ENCODE measurements around the gene CAB39L. TPM values are rescaled to one million over a fixed set of nuclear protein-coding genes. Genes with fewer than 3 reads are reported as not detected.

CAB39L gene
- total RNA-seq, 4 donors from 2014 or later: 75.4 to 119 (median 81.8) TPM

DNA sequence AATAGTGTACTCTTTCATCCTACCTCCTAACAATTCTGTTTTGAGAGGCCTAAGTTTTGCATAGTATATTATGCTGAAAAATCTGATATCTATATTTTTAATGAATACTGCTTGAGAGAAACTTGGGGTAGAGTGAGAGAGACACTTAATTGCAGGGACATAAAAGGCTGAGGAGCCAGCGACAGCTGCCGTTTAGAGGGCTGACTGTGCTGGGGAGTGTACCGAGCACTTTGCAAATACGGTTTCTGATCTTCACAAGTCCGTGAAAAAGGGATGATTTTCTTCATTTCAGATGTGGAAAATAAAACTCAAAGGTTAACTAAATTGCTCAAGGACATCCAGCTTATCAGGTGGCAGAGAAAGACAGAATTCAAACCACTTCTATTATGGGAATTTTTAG is 97.4 kb downstream of the CAB39L start:
- H3K27me3 ChIP-seq: no peaks in the 10 kb centered on the region
- WGBS: 87% methylated on average over 5 of the region's 5 CpGs
- peaks cover 7 to 40% (median 11%) of the 10 kb centered on the region in 4 donors for H3K36me3 ChIP-seq
- H3K4me3 ChIP-seq: no peak overlapping the region
- peaks cover 0 to 3% (median 0%) of the 10 kb centered on the region in 4 donors for H3K4me1 ChIP-seq
- intact Hi-C loops (cut with DNase I): no loop called here
- no peak overlapping the region for H3K27ac ChIP-seq (replicated peaks in 1 of 4)
- DNase-seq (ENCODE audit: extremely low spot score): no peak
- TF ChIP-seq, protein P1, sequence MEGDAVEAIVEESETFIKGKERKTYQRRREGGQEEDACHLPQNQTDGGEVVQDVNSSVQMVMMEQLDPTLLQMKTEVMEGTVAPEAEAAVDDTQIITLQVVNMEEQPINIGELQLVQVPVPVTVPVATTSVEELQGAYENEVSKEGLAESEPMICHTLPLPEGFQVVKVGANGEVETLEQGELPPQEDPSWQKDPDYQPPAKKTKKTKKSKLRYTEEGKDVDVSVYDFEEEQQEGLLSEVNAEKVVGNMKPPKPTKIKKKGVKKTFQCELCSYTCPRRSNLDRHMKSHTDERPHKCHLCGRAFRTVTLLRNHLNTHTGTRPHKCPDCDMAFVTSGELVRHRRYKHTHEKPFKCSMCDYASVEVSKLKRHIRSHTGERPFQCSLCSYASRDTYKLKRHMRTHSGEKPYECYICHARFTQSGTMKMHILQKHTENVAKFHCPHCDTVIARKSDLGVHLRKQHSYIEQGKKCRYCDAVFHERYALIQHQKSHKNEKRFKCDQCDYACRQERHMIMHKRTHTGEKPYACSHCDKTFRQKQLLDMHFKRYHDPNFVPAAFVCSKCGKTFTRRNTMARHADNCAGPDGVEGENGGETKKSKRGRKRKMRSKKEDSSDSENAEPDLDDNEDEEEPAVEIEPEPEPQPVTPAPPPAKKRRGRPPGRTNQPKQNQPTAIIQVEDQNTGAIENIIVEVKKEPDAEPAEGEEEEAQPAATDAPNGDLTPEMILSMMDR (IDR thresholded peaks at IDR 0.05): no peak
- TF ChIP-seq POLR2AphosphoS5 (IDR thresholded peaks at IDR 0.05) (no peak), EP300 (IDR thresholded peaks at IDR 0.05) (no peak), POLR2A (IDR thresholded peaks at IDR 0.05; ENCODE audit: low read depth) (no peak)
- no peaks in the 10 kb centered on the region for H3K9me3 ChIP-seq

DNA sequence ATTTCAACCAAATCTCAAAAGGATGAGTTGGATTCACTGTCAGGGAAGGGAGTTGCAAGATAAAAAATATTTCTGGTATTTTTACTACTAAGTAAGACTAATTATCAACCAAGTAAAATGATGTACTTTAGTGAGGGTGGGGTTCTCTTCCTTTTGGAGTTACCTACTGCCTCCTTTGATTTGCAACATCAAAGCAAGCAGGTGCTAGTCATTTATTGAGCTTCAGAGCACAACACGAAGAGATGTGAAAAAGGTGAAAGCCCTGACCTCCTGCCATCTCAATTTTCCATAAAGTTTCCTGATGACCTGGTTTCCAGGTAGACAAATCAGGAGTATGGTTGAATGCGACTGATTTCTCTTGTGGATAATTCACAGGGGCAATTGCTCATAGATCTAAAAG is 100.1 kb downstream of the CAB39L start:
- peaks cover 0 to 52% (median 8%) of the 10 kb centered on the region in 4 donors for H3K36me3 ChIP-seq
- TF ChIP-seq POLR2A (IDR thresholded peaks at IDR 0.05; ENCODE audit: low read depth): no peak
- TF ChIP-seq POLR2AphosphoS5 (IDR thresholded peaks at IDR 0.05): no peak
- TF ChIP-seq, protein P1 (IDR thresholded peaks at IDR 0.05): no peak
- TF ChIP-seq EP300 (IDR thresholded peaks at IDR 0.05): no peak
- H3K27me3 ChIP-seq: no peaks in the 10 kb centered on the region
- no peaks in the 10 kb centered on the region for H3K9me3 ChIP-seq
- WGBS: 52% methylated on average over 2 of the region's 2 CpGs
- DNase-seq (ENCODE audit: extremely low spot score): no peak
- peaks cover 0 to 3% (median 0%) of the 10 kb centered on the region in 4 donors for H3K4me1 ChIP-seq
- H3K4me3 ChIP-seq: no peak overlapping the region
- intact Hi-C loops (cut with DNase I): no loop called here
- no peak overlapping the region for H3K27ac ChIP-seq (replicated peaks in 1 of 4)

DNA sequence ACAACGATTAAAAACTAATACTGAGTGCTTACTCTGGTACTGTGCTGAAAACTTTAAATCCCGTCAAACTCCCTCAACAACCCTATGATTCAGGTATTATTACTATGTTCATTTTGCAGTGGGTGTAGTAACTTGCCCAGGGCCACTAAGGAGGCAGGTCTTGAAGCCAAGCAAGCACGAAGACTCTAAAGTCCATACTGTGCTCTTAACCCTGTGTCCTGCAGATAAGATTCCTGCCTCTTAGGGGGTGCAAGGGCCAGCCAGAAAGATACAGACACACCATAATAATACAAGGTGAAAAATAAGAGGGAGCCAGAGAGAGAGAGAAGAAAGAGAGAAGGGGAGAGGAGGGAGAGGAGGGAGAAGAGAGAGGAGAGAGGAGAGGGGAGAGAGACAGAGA is 100.6 kb downstream of the CAB39L start:
- H3K27me3 ChIP-seq: no peaks in the 10 kb centered on the region
- no peak for DNase-seq (ENCODE audit: extremely low spot score)
- no peak for TF ChIP-seq EP300 (IDR thresholded peaks at IDR 0.05)
- TF ChIP-seq POLR2AphosphoS5 (IDR thresholded peaks at IDR 0.05): no peak
- TF ChIP-seq, protein P1 (IDR thresholded peaks at IDR 0.05): no peak
- TF ChIP-seq POLR2A (IDR thresholded peaks at IDR 0.05; ENCODE audit: low read depth): no peak
- H3K27ac ChIP-seq (replicated peaks in 1 of 4): no peak overlapping the region
- 90% methylated on average over 3 of the region's 3 CpGs for WGBS
- no peaks in the 10 kb centered on the region for H3K9me3 ChIP-seq
- intact Hi-C loops (cut with DNase I): no loop called here
- H3K4me1 ChIP-seq: peaks cover 0 to 3% (median 0%) of the 10 kb centered on the region in 4 donors
- H3K36me3 ChIP-seq: peaks cover 0 to 51% (median 10%) of the 10 kb centered on the region in 4 donors
- no peak overlapping the region for H3K4me3 ChIP-seq

DNA sequence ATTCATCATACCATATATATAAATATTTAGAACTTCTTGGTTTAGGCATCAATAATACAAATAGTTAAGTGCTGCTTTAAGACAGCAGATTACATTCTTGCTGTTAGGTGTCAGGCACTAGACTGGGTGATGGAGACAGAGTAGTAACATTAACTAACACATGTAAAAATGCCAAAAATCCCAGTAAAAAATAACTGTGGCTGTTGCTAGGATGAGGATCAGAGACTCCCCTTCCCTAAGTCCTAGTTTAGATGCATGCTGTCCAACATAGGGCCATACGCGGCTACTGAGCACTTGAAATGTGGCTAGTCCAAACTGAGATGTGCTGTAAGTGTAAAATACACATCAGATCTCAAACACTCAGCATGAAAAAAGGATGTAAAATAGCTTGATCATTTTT is 101.4 kb downstream of the CAB39L start:
- no peak overlapping the region for H3K27ac ChIP-seq (replicated peaks in 1 of 4)
- 90% methylated on average over 2 of the region's 2 CpGs for WGBS
- no peak for DNase-seq (ENCODE audit: extremely low spot score)
- H3K27me3 ChIP-seq: no peaks in the 10 kb centered on the region
- TF ChIP-seq EP300 (IDR thresholded peaks at IDR 0.05) (no peak), POLR2A (IDR thresholded peaks at IDR 0.05; ENCODE audit: low read depth) (no peak), POLR2AphosphoS5 (IDR thresholded peaks at IDR 0.05) (no peak)
- TF ChIP-seq, protein P1 (IDR thresholded peaks at IDR 0.05): no peak
- no peak overlapping the region for H3K4me3 ChIP-seq
- intact Hi-C loops (cut with DNase I): no loop called here
- H3K36me3 ChIP-seq: peaks cover 0 to 43% (median 10%) of the 10 kb centered on the region in 4 donors
- H3K4me1 ChIP-seq: peaks cover 0 to 3% (median 0%) of the 10 kb centered on the region in 4 donors
- H3K9me3 ChIP-seq: no peaks in the 10 kb centered on the region

DNA sequence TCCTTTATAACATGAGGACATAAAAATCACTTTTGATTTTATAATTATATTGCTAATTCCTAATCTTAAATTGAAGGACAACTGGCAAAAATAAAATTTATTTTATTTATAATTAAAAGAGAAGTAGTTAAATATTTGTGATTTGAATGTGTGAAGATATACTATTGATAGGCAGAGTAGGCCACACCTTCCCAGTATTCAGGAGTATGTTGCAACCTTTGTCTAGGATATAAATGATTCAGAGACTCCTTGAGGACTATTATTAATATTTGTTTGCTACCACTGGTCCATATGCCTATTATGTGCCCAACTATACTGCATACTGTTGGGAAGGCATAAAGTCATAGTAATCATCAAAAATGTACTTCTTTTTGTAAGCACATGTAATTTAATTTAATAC is 101.9 kb downstream of the CAB39L start:
- intact Hi-C loops (cut with DNase I): no loop called here
- Histone ChIP-seq H3K36me3 (peaks cover 0 to 47% (median 10%) of the 10 kb centered on the region in 4 donors), H3K9me3 (no peaks in the 10 kb centered on the region), H3K27ac (replicated peaks in 1 of 4) (no peak overlapping the region), H3K27me3 (no peaks in the 10 kb centered on the region), H3K4me3 (no peak overlapping the region), H3K4me1 (peaks cover 0 to 3% (median 0%) of the 10 kb centered on the region in 4 donors)
- no peak for TF ChIP-seq EP300 (IDR thresholded peaks at IDR 0.05)
- TF ChIP-seq POLR2A (IDR thresholded peaks at IDR 0.05; ENCODE audit: low read depth): no peak
- TF ChIP-seq, protein P1 (IDR thresholded peaks at IDR 0.05): no peak
- TF ChIP-seq POLR2AphosphoS5 (IDR thresholded peaks at IDR 0.05): no peak
- DNase-seq (ENCODE audit: extremely low spot score): no peak
